Activated CD8-positive, alpha-beta memory T cell treated with anti-CD3 and anti-CD28 coated beads for 48 hours (primary cell): ENCODE data around the gene MRPL44.
A peak's percentile ranks its signal among the peaks of the same experiment; 100 is the strongest.

Experiments used
- DNase-seq, 3 experiments: peaks; one replicate each; pipeline ENCODE4 v3.0.0-alpha.2; 2020; ENCODE audit warnings: low read depth in 2 of 3, low spot score in 2 of 3

The MRPL44 gene

DNA sequence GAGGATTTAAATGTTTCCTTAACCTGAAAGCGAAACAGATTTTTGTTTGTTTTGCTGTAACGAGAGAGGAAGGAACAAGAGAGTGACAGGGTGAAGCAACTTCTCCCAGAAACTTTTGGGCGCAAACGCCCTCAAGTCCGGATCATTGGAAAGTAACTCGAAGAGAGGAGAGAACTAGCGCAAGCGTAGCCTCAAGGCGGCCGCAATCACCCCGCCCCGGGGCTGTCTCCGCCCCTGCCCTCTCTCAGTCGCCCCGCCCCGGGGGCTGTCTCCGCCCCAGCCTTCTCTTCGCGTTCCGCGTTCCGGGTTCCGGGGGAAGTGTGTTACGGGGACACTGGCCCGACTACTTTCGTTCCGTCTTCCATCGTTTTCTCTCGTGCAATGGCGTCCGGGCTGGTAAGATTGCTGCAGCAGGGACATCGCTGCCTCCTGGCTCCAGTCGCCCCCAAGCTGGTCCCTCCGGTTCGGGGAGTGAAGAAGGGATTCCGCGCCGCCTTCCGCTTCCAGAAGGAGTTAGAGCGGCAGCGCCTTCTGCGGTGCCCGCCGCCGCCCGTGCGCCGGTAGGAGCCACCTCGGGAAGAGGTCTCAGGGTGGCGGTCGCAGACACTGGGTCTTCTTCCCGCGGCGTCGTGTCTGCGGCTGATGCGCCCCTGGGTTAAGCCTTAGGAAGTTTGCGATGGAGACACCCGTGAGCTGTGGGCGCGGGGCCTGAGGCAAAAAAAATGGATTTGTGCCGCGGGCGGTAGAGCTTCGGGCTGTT, at the start of gene MRPL44:
MRPL44 (plus strand) TSS at position 372 of the 760 bp plus-strand sequence; CDS start at position 382, 10 bp downstream.
- DNase-seq: peak; percentile 90 to 99 (median 96)

DNA sequence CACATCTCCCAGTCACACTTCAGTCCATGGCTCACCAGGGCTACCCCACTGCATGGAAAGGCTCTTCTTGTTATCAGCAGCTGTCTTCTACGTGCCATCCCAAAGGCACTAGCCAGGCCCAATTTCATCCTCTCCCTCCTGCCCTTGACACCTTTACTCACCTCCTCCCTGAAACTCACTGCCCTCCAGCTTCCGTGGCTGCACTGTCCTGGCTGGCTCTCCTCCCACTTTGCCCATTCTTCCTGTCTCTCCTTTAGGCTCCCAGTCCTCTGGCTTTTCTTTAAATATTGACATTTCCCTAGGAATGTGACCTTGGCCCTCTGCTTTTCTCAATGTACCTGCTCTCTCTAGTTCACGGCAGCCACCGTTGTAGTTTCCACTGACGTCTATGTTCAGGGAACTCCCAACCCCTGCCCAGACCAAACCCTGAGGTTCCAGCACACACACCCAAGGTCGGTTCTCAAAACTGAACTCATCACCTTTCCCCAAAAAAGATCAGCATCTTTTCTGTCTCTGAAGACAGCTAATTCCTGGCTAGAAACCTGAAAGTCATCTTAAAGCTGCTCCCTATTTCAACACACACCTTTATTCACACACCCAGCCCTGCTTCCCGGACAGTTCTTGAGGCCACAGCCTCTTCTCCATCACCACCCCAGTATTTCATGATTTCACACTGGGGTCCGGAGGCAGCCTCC, 48.8 kb upstream of the MRPL44 start:
- no peak for DNase-seq

DNA sequence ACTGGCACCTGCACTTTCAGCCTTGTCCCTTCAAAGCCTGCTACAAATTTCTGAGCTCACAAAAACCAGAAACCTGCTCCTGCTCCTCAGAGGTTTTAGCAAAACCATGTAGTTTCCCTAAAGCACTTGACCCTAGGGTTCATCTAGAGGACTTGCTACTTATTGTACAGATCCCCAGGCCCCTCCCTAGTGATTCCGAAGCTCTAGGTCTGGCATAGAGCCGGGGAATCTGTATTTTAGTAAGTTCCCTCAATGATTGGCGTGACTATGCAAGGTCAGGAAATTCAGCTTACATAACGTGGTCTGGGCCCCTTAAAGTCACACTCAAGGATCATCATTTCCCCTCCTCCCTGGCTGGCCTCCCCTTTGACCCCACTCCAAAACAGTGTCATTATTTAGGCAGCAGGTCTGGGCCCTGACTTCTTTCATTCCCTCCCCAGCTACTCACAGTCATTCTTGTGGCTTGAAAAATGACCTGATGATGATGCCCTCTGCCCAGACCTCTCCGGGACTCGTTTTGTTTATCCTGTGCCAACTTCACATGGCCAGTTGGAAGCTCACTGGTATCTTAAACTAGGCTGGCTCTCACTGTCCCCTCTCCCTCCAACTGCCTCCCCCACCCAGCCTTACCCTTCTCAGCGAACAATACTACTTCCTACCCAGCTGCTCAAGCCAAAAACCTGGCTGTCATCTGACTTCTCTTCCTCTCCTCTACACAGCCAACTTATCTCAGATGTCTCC, 48.1 kb upstream of the MRPL44 start:
- no peak for DNase-seq

GRCh38 chr2:223914324-223914723, 42.9 kb upstream of the MRPL44 start:
- no peak for DNase-seq

- no peak for DNase-seq
Observed at GRCh38 chr2:223915071-223915470, 42.2 kb upstream of the MRPL44 start.

- no peak for DNase-seq
Observed at GRCh38 chr2:223916181-223916920, 40.9 kb upstream of the MRPL44 start.

- DNase-seq: no peak
Observed at GRCh38 chr2:223918671-223919134, 38.6 kb upstream of the MRPL44 start.

GRCh38 chr2:223920109-223920508, 37.2 kb upstream of the MRPL44 start:
- no peak for DNase-seq

GRCh38 chr2:223921204-223921603, 36.1 kb upstream of the MRPL44 start:
- no peak for DNase-seq

DNA sequence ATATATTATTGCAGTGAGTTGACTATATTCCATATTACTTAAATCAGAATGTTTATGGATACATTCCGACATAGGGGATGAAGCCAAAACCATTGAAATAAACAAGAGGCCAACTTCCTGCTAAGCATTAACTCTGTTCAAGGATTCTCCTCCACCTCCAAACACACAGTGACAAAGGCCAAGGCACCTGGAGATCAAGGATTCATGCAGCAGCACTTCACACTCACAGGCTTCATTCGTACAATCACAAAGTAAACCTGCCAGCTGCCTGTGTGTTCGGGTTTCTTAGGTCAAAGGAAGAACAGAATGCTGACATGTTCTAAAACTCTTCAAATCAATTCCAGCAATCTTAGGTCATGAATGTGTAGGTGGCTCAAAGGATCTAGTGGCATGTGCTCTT, 35.0 kb upstream of the MRPL44 start:
- DNase-seq: no peak

- DNase-seq: no peak
Observed at GRCh38 chr2:223923976-223924375, 33.3 kb upstream of the MRPL44 start.

- no peak for DNase-seq
Observed at GRCh38 chr2:223925106-223925505, 32.2 kb upstream of the MRPL44 start.

GRCh38 chr2:223928113-223929006, 28.9 kb upstream of the MRPL44 start:
- no peak for DNase-seq

- no peak for DNase-seq
Observed at GRCh38 chr2:223929571-223930102, 27.6 kb upstream of the MRPL44 start.

DNA sequence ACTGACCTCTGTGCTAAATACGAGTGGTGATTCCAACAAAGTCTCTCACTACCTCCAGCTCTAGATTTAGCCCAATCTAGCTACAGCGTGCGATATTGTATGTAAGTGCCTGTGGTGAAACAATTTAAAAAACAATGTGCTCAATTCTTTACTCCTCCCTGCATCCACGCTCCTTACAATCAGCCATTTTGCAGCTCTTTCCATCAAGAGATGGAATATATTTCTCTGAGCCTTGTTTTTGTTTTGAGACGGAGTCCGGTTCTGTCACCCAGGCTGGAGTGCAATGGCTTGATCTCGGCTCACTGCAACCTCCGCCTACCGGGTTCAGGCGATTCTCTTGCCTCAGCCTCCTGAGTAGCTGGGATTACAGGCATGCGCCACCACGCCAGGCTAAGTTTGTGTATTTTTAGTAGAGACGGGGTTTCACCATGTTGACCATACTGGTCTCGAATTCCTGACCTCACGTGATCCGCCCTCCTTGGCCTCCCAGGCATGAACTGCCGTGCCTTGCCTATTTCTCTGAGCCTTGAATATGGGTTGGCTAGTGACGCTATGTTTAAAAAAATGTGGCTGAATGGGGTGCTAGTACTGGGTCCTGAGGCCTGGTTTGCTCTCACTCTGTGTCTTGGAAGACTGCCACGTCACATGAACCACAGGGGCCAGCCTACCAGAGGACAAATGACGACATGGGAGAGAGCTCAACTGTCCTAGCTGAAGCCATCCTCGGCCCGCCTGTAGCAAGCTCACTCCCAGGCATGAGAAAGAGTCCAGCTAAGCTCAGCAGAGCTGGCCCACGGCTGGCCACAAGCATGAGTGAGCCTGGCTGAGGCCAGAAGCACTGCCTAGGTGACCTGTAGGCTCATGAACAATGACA, 26.9 kb upstream of the MRPL44 start:
- DNase-seq: no peak

GRCh38 chr2:223932816-223933800, 24.2 kb upstream of the MRPL44 start:
- no peak for DNase-seq

GRCh38 chr2:223934870-223935269, 22.4 kb upstream of the MRPL44 start:
- DNase-seq: no peak
